BJ (cell line): Measurements from ENCODE around the gene PTPRN. TPM values are rescaled to one million over a fixed set of nuclear protein-coding genes. Genes with fewer than 3 reads are reported as not detected.
A peak's percentile ranks its signal among the peaks of the same experiment; 100 is the strongest.
"Not testable (repeated sequence)": the region's sequence is repeated elsewhere in the genome, so short reads cannot be mapped to it uniquely, and the experiment has no call there.

Source experiments
- CTCF ChIA-PET: fragments of 350-600 bp; formaldehyde crosslinking; extraction: SDS; loops from one replicate; lab custom pipeline; 2021; ENCODE audit warnings: antibody characterized with exemption, inconsistent platforms; lab: Yijun Ruan, JAX
- POLR2A ChIA-PET: fragments of 300-600 bp; sonication (Branson Sonifier 250); formaldehyde crosslinking; extraction: SDS; loops from one replicate; lab custom pipeline; 2021; ENCODE audit warnings: antibody characterized with exemption; lab: Charles Lee
- DNase-seq: peaks from one replicate; pipeline ENCODE4 v3.0.0-alpha.2; 2011; ENCODE audit warnings: low read depth
- H3K27me3 ChIP-seq: 2 replicates; pipeline ENCODE4 v1.6.0; 2011; ENCODE audit warnings: low read length; ENCODE audit not compliant: control insufficient read depth, insufficient read depth
- H3K36me3 ChIP-seq: 2 replicates; pipeline ENCODE4 v1.5.1; 2011; ENCODE audit warnings: low read length; ENCODE audit not compliant: control insufficient read depth, insufficient read depth
- H3K4me3 ChIP-seq: 2 replicates; pipeline ENCODE4 v1.5.1; 2011; ENCODE audit warnings: low read depth, mild to moderate bottlenecking, control low read depth, low read length
- polyA plus RNA-seq: library from polyadenylated mRNA; depleted of rRNA; stranded (reverse); fragments of >200 nt; gene quantifications from 2 replicates; pipeline ENCODE4 v1.2.3, GENCODE V29; 2011
- TF ChIP-seq, protein P1 (sequence below): IDR thresholded peaks from 2 replicates; pipeline ENCODE4 v1.5.1; 2011; ENCODE audit warnings: low read depth, mild to moderate bottlenecking, control low read depth, inconsistent platforms, low read length, moderate library complexity; ENCODE audit not compliant: insufficient read depth

PTPRN gene
- polyA plus RNA-seq, 1 experiment, result 7.0 TPM

DNA sequence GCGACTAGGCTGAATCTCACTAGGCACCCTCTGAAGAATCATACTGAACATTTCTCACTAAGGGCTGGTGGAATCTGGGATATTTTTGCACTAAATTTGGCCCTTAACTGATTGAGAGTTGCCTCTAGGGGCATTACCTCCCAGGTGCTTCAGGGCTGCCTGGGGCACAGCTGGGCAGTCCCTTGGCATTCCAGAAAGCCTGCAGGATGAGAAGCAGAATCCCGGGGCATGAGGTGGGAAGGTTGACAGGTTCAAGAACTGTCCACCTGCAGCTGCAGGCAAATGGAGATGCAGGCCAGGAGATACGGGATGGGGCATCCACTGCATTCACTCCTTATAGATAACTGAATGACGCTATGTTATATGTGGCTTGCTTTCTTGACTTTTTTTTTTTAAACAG, 15.9 kb upstream of the PTPRN start:
- ChIA-PET CTCF (interaction anchor here (0.7 kb wide), 1 partner anchor 23 kb away, joined by 4 read pairs; no protein-coding TSS in a partner anchor), POLR2A (no interaction called here)
- peaks cover 14% of the 10 kb centered on the region for H3K27me3 ChIP-seq
- H3K4me3 ChIP-seq, result no peak overlapping the region
- DNase-seq, result no peak
- H3K36me3 ChIP-seq, result no peaks in the 10 kb centered on the region
- TF ChIP-seq, protein P1, sequence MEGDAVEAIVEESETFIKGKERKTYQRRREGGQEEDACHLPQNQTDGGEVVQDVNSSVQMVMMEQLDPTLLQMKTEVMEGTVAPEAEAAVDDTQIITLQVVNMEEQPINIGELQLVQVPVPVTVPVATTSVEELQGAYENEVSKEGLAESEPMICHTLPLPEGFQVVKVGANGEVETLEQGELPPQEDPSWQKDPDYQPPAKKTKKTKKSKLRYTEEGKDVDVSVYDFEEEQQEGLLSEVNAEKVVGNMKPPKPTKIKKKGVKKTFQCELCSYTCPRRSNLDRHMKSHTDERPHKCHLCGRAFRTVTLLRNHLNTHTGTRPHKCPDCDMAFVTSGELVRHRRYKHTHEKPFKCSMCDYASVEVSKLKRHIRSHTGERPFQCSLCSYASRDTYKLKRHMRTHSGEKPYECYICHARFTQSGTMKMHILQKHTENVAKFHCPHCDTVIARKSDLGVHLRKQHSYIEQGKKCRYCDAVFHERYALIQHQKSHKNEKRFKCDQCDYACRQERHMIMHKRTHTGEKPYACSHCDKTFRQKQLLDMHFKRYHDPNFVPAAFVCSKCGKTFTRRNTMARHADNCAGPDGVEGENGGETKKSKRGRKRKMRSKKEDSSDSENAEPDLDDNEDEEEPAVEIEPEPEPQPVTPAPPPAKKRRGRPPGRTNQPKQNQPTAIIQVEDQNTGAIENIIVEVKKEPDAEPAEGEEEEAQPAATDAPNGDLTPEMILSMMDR, result no peak

DNA sequence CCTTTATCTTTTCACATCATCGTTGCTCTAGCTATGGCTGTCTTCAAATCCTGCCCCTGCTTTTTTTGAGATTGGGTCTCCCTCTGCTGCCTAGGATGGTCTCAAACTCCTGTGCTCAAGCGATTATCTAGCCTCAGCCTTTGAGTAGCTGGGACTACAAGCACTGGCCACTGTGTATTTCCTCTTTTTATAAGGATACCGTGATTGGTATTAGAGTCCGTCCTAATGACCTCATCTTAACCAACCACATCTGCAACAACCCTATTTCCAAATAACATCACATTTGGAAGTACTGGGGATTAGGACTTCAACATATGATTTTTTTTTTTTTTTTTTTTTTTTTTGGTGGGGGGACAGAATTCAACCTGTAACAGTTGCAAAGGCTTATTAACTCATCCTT, 14.2 kb upstream of the PTPRN start:
- ChIA-PET POLR2A (no interaction called here), CTCF (interaction anchor here (2.1 kb wide), 1 partner anchor 24 kb away, joined by 6 read pairs; no protein-coding TSS in a partner anchor)
- H3K36me3 ChIP-seq, result no peaks in the 10 kb centered on the region
- H3K27me3 ChIP-seq, result peaks cover 7% of the 10 kb centered on the region
- no peak for DNase-seq
- TF ChIP-seq, protein P1, result no peak
- H3K4me3 ChIP-seq, result no peak overlapping the region

DNA sequence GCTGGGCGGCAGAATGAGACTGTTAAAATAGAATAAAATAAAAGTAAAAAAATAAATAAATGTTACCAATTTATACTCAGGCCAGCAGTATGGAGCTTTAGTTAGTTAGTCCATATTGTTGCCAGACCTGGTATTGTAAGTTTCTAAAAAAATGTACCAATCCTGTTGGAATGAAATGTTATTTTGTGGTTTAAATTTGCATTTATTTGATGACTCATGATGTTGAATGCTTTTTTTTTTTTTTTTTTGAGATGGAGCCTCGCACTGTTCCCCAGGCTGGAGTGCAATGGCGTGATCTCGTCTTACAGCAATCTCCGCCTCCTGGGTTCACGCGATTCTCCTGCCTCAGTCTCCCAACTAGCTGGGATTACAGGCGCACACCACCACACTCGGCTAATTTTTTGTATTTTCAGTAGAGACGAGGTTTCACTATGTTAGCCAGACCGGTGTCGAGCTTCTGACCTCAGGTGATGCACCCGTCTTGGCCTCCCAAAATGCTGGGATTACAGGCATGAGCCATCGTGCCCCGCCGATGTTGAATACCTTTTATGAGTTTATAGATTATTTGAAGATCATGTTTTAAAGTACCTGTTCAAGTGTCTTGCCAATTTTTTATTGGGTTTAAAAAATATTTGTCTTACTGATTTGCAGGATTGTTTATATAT, 5.7 kb upstream of the PTPRN start:
- Histone ChIP-seq H3K27me3 (peaks cover 5% of the 10 kb centered on the region; the same call in 1 of the 2 replicates), H3K4me3 (no peak overlapping the region), H3K36me3 (no peaks in the 10 kb centered on the region)
- TF ChIP-seq, protein P1, result no peak
- POLR2A ChIA-PET, result no interaction called here
- CTCF ChIA-PET, result interaction anchor here (0.9 to 3.5 kb wide), 3 partner anchors 16 to 245 kb away, joined by 3 to 8 read pairs (median 4); no protein-coding TSS in a partner anchor
- DNase-seq, result no peak

DNA sequence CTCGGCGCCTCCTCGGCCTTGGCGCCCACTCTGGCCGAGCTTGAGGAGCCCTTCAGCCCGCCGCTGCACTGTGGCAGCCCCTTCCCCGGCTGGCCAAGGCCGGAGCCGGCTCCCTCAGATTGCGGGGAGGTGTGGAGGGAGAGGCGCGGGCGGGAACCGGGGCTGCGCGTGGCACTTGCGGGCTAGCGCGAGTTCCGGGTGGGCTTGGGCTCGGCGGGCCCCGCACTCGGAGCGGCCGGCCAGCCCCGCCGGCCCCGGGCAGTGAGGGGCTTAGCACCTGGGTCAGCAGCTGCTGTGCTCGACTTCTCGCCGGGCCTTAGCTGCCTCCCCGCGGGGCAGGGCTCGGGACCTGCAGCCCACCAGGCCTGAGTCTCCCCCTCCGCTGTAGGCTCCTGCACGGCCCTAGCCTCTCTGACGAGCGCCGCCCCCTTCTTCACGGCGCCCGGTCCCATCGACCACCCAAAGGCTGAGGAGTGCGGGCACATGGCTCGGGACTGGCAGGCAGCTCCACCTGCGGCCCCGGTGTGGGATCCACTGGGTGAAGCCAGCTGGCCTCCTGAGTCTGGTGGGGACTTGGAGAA, 3.6 kb upstream of the PTPRN start:
- H3K27me3 ChIP-seq, result peaks cover 11% of the 10 kb centered on the region
- POLR2A ChIA-PET, H3K36me3 ChIP-seq, DNase-seq, H3K4me3 ChIP-seq: not testable (repeated sequence)
- CTCF ChIA-PET, result interaction anchor here (3.5 kb wide), 1 partner anchor 14 kb away, joined by 8 read pairs; no protein-coding TSS in a partner anchor

DNA sequence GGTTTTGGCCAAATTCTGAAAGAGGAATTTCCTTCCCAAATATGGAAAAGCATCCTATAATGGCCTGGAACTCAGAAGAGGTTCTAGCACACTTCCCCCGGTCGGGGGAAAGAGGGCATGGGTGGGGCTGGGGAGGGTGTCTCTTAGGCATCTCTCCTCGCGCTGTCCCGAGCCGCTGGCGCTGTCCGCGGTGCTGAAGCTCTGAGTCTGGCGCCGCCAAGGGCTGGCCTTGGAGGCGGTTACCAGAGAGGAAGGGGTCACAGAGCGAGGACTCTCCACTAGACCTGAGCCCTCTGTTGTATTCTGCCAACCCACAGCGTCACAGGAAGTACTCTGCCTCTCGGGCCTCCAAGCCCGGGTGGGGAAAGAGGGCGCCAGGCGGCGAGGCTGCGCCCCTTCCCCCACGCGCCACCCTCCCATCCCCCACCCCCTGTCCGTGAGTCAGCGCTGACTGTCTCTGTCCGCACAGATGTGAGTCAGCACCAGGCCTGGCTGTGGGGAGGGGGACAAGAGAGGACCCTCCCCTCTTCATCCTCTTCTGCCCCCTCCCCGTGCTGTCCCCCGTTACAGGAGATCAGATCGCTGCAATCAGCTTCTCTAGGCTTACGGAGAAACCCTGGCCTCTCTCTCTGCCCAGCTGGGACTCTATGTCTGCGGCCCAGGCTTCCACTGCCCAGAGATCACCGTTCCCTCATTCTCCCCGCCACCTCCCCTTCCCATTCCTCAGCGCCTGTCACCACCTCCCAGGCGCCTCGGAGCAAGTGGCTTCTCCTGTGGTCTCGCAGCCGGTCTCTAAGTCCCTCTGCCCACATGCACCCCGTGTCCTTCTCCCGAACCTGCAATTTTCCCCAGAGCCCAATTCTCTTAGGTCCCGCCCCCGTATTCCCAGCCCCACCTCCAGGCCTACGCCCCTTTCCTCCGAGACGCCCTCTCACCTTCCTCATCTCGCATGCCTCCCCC, 779 bp downstream of the PTPRN start:
- CTCF ChIA-PET, result interaction anchor here (0.7 to 3.6 kb wide), 4 partner anchors 9 to 31 kb away, joined by 3 to 23 read pairs (median 6); no protein-coding TSS in a partner anchor
- H3K4me3 ChIP-seq, result peak overlapping the region; percentile 32

More for the DNA sequence above, 779 bp downstream of the PTPRN start:
- no peak for DNase-seq
- TF ChIP-seq, protein P1, result no peak
- POLR2A ChIA-PET, result no interaction called here
- Histone ChIP-seq H3K27me3 (peaks cover 11% of the 10 kb centered on the region), H3K36me3 (no peaks in the 10 kb centered on the region)
